ENCODE measurements around the gene CTNNA1. TPM values are rescaled to one million over a fixed set of nuclear protein-coding genes. Genes with fewer than 3 reads are reported as not detected.

CTNNA1 gene
- total and polyA plus RNA-seq, 2 donors from 2014 or later: 177 to 463 TPM

- TF ChIP-seq CTCF (IDR thresholded peaks at IDR 0.05; ENCODE audit: borderline replicate concordance, extremely low read depth, insufficient read depth): no peak
- Histone ChIP-seq H3K36me3 (ENCODE audit: control insufficient read depth in 2 of 3, insufficient read depth in 3 of 3, low read length in 3 of 3) (no peaks in the 10 kb centered on the region), H3K4me3 (ENCODE audit: low read length in 3 of 3) (no peak overlapping the region), H3K27ac (ENCODE audit: low read depth in 2 of 2, low read length in 2 of 2) (no peak overlapping the region), H3K9ac (ENCODE audit: low read length in 3 of 3) (no peak overlapping the region), H3K4me1 (ENCODE audit: control insufficient read depth in 2 of 3, insufficient read depth in 2 of 3, low read depth in 1 of 3, low read length in 3 of 3) (no peaks in the 10 kb centered on the region), H3K9me3 (ENCODE audit: control insufficient read depth in 2 of 3, insufficient read depth in 1 of 3, low read length in 3 of 3) (no peaks in the 10 kb centered on the region), H3K27me3 (ENCODE audit: control insufficient read depth, insufficient read depth, low read length) (no peaks in the 10 kb centered on the region)
- DNase-seq: no peak
- intact Hi-C loops (cut with DNase I): no loop called here
- no peak for FAIRE-seq
Observed at GRCh38 chr5:138732466-138732865, 20.8 kb upstream of the CTNNA1 start.

- intact Hi-C loops (cut with DNase I): no loop called here
- Histone ChIP-seq H3K27me3 (ENCODE audit: control insufficient read depth, insufficient read depth, low read length) (no peaks in the 10 kb centered on the region), H3K27ac (ENCODE audit: low read depth in 2 of 2, low read length in 2 of 2) (no peak overlapping the region), H3K9ac (ENCODE audit: low read length in 3 of 3) (no peak overlapping the region), H3K36me3 (ENCODE audit: control insufficient read depth in 2 of 3, insufficient read depth in 3 of 3, low read length in 3 of 3) (no peaks in the 10 kb centered on the region), H3K4me3 (ENCODE audit: low read length in 3 of 3) (no peak overlapping the region), H3K9me3 (ENCODE audit: control insufficient read depth in 2 of 3, insufficient read depth in 1 of 3, low read length in 3 of 3) (no peaks in the 10 kb centered on the region), H3K4me1 (ENCODE audit: control insufficient read depth in 2 of 3, insufficient read depth in 2 of 3, low read depth in 1 of 3, low read length in 3 of 3) (no peaks in the 10 kb centered on the region)
- DNase-seq: no peak
- FAIRE-seq: no peak
- no peak for TF ChIP-seq CTCF (IDR thresholded peaks at IDR 0.05; ENCODE audit: borderline replicate concordance, extremely low read depth, insufficient read depth)
Observed at GRCh38 chr5:138732933-138733332, 20.3 kb upstream of the CTNNA1 start.

- no peak overlapping the region for H3K4me3 ChIP-seq (ENCODE audit: low read length in 3 of 3)
- H3K9ac ChIP-seq (ENCODE audit: low read length in 3 of 3): no peak overlapping the region
- no peaks in the 10 kb centered on the region for H3K4me1 ChIP-seq (ENCODE audit: control insufficient read depth in 2 of 3, insufficient read depth in 2 of 3, low read depth in 1 of 3, low read length in 3 of 3)
- H3K27me3 ChIP-seq (ENCODE audit: control insufficient read depth, insufficient read depth, low read length): no peaks in the 10 kb centered on the region
- no peaks in the 10 kb centered on the region for H3K9me3 ChIP-seq (ENCODE audit: control insufficient read depth in 2 of 3, insufficient read depth in 1 of 3, low read length in 3 of 3)
- no peak for TF ChIP-seq CTCF (IDR thresholded peaks at IDR 0.05; ENCODE audit: borderline replicate concordance, extremely low read depth, insufficient read depth)
- no peak overlapping the region for H3K27ac ChIP-seq (ENCODE audit: low read depth in 2 of 2, low read length in 2 of 2)
- no peaks in the 10 kb centered on the region for H3K36me3 ChIP-seq (ENCODE audit: control insufficient read depth in 2 of 3, insufficient read depth in 3 of 3, low read length in 3 of 3)
- FAIRE-seq (no peak), DNase-seq (no peak)
- intact Hi-C loops (cut with DNase I): no loop called here
Observed at GRCh38 chr5:138733509-138733908, 19.7 kb upstream of the CTNNA1 start.

GRCh38 chr5:138736293-138736692 is 16.9 kb upstream of the CTNNA1 start:
- Histone ChIP-seq H3K9ac (ENCODE audit: low read length in 3 of 3) (no peak overlapping the region), H3K4me1 (ENCODE audit: control insufficient read depth in 2 of 3, insufficient read depth in 2 of 3, low read depth in 1 of 3, low read length in 3 of 3) (no peaks in the 10 kb centered on the region), H3K36me3 (ENCODE audit: control insufficient read depth in 2 of 3, insufficient read depth in 3 of 3, low read length in 3 of 3) (no peaks in the 10 kb centered on the region), H3K9me3 (ENCODE audit: control insufficient read depth in 2 of 3, insufficient read depth in 1 of 3, low read length in 3 of 3) (no peaks in the 10 kb centered on the region), H3K27me3 (ENCODE audit: control insufficient read depth, insufficient read depth, low read length) (no peaks in the 10 kb centered on the region), H3K4me3 (ENCODE audit: low read length in 3 of 3) (no peak overlapping the region), H3K27ac (ENCODE audit: low read depth in 2 of 2, low read length in 2 of 2) (no peak overlapping the region)
- DNase-seq: no peak
- no peak for TF ChIP-seq CTCF (IDR thresholded peaks at IDR 0.05; ENCODE audit: borderline replicate concordance, extremely low read depth, insufficient read depth)
- no peak for FAIRE-seq
- intact Hi-C loops (cut with DNase I): no loop called here

Data from kidney (tissue), 14 donors.